ENCODE data around the gene NPAS2.

Gene NPAS2

DNA sequence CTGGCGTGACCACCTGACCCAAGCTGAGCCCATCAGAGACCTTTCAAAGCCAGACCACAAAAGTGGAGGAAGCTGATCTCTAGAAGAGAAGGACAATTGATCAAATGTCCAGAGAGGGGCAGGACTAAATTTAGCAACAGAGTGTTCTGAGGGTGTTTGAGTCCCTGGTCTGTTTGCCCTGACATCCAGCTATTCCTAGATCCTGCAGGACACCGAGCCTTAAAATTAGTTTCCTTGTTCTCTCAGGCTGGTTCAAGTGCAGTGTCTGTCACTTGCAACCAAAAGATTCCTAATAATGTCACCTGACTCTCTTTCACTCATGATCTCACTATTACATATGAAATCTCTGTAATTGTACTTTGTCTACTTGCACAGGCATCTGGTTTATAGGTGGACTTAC lies 33.0 kb upstream of the NPAS2 start:
- TF ChIP-seq ZFX (IDR thresholded peaks at IDR 0.05), result no peak
- TF ChIP-seq, protein P1, sequence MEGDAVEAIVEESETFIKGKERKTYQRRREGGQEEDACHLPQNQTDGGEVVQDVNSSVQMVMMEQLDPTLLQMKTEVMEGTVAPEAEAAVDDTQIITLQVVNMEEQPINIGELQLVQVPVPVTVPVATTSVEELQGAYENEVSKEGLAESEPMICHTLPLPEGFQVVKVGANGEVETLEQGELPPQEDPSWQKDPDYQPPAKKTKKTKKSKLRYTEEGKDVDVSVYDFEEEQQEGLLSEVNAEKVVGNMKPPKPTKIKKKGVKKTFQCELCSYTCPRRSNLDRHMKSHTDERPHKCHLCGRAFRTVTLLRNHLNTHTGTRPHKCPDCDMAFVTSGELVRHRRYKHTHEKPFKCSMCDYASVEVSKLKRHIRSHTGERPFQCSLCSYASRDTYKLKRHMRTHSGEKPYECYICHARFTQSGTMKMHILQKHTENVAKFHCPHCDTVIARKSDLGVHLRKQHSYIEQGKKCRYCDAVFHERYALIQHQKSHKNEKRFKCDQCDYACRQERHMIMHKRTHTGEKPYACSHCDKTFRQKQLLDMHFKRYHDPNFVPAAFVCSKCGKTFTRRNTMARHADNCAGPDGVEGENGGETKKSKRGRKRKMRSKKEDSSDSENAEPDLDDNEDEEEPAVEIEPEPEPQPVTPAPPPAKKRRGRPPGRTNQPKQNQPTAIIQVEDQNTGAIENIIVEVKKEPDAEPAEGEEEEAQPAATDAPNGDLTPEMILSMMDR (conservative IDR thresholded peaks at IDR 0.05), result no peak
- H3K27ac ChIP-seq, result peak overlapping the region; percentile 52

DNA sequence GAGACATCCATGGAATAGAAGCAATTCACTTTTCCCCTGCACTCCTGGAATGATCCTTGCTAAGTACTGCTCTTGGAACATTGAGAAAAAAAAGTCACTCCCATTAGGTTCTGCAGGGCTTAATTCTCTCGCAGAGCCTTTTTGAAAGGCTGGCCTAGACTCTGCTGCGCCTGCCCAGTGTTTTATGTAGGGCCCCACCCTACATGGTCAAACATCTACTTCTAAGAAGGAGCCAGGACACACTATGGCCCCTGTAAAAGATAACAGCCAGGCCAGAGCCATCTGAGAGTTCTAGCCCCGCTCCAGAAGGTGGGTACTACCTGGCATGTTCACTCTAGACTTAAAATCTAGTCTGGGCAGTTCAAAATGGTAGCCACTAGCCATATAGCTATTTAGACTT lies 30.6 kb upstream of the NPAS2 start:
- TF ChIP-seq, protein P1 (conservative IDR thresholded peaks at IDR 0.05), result no peak
- no peak for TF ChIP-seq ZFX (IDR thresholded peaks at IDR 0.05)
- H3K27ac ChIP-seq, result no peak overlapping the region

DNA sequence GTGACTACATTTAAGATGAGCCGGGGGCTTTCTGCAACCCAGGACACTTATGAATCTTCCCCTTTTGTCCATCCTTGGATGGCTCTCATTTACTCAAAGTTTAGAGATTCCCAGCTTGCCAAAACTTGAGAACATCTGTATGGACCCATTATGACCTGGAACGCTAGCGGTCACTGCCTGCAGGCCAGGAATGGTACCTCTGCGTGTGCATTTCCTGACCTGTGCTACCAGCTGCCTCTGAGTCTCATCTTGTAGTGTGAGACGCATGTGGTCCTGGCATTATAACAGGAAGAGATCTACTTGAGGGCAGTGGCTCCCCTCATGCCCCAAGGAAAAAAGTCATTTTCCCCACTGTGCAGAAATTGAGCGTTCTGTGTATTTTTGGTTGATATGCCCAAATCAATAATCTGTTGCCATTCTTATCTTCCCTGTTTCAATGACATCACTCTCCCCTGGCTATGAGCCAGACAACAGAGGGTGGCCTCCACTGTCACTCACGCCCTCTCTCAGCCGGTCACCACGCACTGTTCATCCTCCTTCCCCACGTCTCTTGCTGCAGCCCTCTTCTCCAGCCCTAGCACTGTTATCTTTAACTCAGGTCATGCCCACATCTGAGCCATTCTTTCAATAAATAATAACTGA lies 28.5 kb upstream of the NPAS2 start:
- H3K27ac ChIP-seq, result no peak overlapping the region
- TF ChIP-seq ZFX (IDR thresholded peaks at IDR 0.05), result no peak
- TF ChIP-seq, protein P1 (conservative IDR thresholded peaks at IDR 0.05), result no peak

DNA sequence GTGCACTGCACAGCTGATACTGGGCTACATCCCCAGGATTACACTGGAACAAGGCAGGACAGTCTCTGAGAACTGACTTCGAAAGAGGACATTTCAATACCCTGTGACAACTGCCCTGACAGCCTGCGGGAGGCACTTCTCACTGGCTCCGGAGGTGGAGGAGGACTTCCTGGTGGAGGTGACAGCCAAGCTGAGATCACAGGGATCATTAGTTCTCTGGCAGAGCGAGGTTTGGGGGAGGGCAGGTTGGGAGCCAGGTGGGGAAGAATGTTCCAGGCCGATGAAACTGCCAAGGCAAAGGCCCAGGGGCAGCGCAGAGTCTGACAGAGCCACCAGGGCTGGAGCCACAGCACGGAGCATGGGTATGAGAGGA lies 28.0 kb upstream of the NPAS2 start:
- no peak overlapping the region for H3K27ac ChIP-seq
- TF ChIP-seq ZFX (IDR thresholded peaks at IDR 0.05), result no peak
- TF ChIP-seq, protein P1 (conservative IDR thresholded peaks at IDR 0.05), result no peak

DNA sequence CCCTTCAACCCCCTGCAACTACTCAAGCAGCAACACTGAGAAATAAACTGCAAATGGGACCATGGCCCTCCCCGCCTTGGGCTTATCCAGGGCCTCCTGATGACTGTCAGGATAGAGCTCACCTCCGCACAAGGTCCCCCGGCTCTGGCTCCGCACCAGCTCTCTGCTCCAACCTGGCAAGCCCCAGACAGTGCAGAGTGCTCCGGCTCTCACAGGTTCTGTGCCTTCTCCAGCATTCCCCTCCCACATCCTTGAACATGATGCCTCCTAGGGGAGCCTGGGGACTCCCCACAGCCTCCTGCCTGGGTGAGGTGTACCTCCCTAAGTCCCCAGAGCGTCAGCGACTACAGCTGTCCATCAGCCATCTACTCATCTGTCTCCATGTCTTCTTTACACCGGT lies 26.7 kb upstream of the NPAS2 start:
- no peak overlapping the region for H3K27ac ChIP-seq
- no peak for TF ChIP-seq ZFX (IDR thresholded peaks at IDR 0.05)
- TF ChIP-seq, protein P1 (conservative IDR thresholded peaks at IDR 0.05), result no peak

DNA sequence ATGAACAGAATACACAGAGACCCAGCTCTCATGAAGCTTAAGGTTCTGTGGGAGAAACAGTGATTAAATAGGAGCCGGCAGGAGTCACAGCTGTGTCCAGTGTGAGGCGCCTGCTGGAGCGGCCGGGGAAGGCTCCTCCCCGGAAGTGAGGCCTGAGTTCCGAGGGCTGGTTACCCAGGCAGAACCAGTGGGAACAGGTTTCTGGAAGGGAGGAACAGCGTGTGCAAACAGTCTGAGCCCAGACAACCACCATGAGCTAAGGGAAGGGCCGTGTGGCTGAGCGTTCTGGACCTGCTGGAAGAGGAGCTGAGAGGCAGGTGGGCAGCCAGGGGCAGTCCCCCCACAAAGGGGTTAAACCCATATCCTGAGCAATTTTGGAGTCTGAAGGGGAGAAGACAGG lies 26.0 kb upstream of the NPAS2 start:
- peak overlapping the region; percentile 48 for H3K27ac ChIP-seq
- TF ChIP-seq, protein P1 (conservative IDR thresholded peaks at IDR 0.05), result no peak
- no peak for TF ChIP-seq ZFX (IDR thresholded peaks at IDR 0.05)

DNA sequence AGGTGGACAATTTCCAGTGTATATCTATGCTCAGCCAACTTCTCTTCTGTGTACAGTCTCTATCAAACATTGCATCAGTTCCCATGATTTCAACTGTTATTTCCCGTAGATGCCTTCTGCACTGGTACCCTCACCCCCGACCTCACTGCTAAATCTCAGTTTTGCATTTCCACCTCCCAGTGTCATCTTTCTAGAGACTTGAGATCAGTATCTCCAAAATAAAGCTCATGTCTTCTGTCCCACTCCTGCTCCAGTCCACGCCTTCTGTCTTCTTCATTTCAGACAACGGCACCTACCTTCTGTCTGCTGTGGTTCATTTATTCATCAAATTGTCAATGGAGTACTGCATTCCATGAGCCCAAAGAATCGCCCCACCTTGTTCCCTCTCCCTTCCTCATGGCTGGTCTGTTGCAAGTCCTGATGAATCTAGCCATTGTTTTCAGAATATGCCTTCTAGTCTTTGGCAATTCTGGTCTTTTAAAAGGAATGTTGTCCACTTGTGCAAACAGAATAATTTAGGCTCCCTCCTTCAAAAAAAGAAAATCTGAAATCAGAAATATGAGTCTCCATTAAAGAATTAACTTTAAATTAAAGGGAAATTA lies 23.3 kb upstream of the NPAS2 start:
- H3K27ac ChIP-seq, result no peak overlapping the region
- TF ChIP-seq, protein P1 (conservative IDR thresholded peaks at IDR 0.05), result no peak
- TF ChIP-seq ZFX (IDR thresholded peaks at IDR 0.05), result no peak

Data from C4-2B (cell line).